Ascending aorta (tissue), 2 donors: ENCODE results near the gene FBXO21. TPM values are rescaled to one million over a fixed set of nuclear protein-coding genes. Genes with fewer than 3 reads are reported as not detected.
"Not testable (repeated sequence)": the region's sequence is repeated elsewhere in the genome, so short reads cannot be mapped to it uniquely, and the experiment has no call there.

Source experiments
- DNase-seq, 2 donors: peaks; one replicate each; pipeline ENCODE4 v3.0.0-alpha.2; 2019; ENCODE audit warnings: low spot score in 2 of 2
- H3K27ac ChIP-seq, 2 donors: fragments of 200-600 bp; sonication (generic); one replicate each; pipeline ENCODE4 v1.5.1; 2016 to 2017; ENCODE audit warnings: mild to moderate bottlenecking in 1 of 2
- H3K27me3 ChIP-seq: fragments of 200-600 bp; sonication (generic); one replicate; pipeline ENCODE4 v1.5.1; 2017
- H3K36me3 ChIP-seq, 2 donors: fragments of 200-600 bp; sonication (generic); one replicate each; pipeline ENCODE4 v1.5.1; 2016
- H3K4me1 ChIP-seq, 2 donors: fragments of 200-600 bp; sonication (generic); one replicate each; pipeline ENCODE4 v1.5.1; 2016 to 2017; ENCODE audit warnings: mild to moderate bottlenecking in 1 of 2
- H3K4me3 ChIP-seq, 2 donors: fragments of 200-600 bp; sonication (generic); one replicate each; pipeline ENCODE4 v1.5.1; 2016 to 2017; ENCODE audit warnings: mild to moderate bottlenecking in 1 of 2
- H3K9me3 ChIP-seq, 2 donors: fragments of 200-600 bp; sonication (generic); one replicate each; pipeline ENCODE4 v1.5.1; 2016
- CTCF ChIP-seq, 3 experiments: fragments of 200-600 bp in 2 of 3; fragments of 450-650 bp in 1 of 3; sonication (generic) in 2 of 3; IDR thresholded peaks; one replicate each; pipeline ENCODE4 v1.5.1; 2016 to 2019; ENCODE audit warnings: antibody characterized with exemption in 3 of 3, mild to moderate bottlenecking in 1 of 3, moderate library complexity in 1 of 3
- intact Hi-C: fragments of 100-400 bp; cut with DNase I; formaldehyde crosslinking; loops from one replicate; pipeline ENCODE4 v1.15.1; 2023
- total RNA-seq: library from RNA; depleted of rRNA; stranded (reverse); fragments of >200 nt; gene quantifications from one replicate; pipeline ENCODE4 v1.1.0, GENCODE V29; 2016

FBXO21 gene
- total RNA-seq, 1 donor from 2014 or later, result 35.9 TPM

GRCh38 chr12:117188121-117188665 is 2.1 kb downstream of the FBXO21 start:
- no peaks in the 10 kb centered on the region for H3K4me1 ChIP-seq
- intact Hi-C loops, result loop anchor here (10.0 kb wide), 1 partner anchor 453 kb away; the partner anchor contains the start of genes RNFT2 and SPRING1
- no peaks in the 10 kb centered on the region for H3K9me3 ChIP-seq
- H3K27me3 ChIP-seq, result no peaks in the 10 kb centered on the region
- no peak for DNase-seq
- no peak for TF ChIP-seq CTCF (IDR thresholded peaks at IDR 0.05)
- H3K27ac ChIP-seq, result no peak overlapping the region
- peaks cover 23 to 35% of the 10 kb centered on the region in 2 donors for H3K36me3 ChIP-seq
- no peak overlapping the region for H3K4me3 ChIP-seq

- H3K9me3 ChIP-seq, result no peaks in the 10 kb centered on the region
- DNase-seq, result no peak
- intact Hi-C loops, result loop anchor here (10.0 kb wide), 1 partner anchor 453 kb away; the partner anchor contains the start of genes RNFT2 and SPRING1
- H3K36me3 ChIP-seq, result peaks cover 28 to 42% of the 10 kb centered on the region in 2 donors
- no peaks in the 10 kb centered on the region for H3K4me1 ChIP-seq
- no peak overlapping the region for H3K27ac ChIP-seq
- TF ChIP-seq CTCF (IDR thresholded peaks at IDR 0.05), result no peak
- H3K4me3 ChIP-seq, result no peak overlapping the region
- H3K27me3 ChIP-seq, result no peaks in the 10 kb centered on the region
These were observed 2.8 kb downstream of the FBXO21 start for GRCh38 chr12:117187421-117187820.

DNA sequence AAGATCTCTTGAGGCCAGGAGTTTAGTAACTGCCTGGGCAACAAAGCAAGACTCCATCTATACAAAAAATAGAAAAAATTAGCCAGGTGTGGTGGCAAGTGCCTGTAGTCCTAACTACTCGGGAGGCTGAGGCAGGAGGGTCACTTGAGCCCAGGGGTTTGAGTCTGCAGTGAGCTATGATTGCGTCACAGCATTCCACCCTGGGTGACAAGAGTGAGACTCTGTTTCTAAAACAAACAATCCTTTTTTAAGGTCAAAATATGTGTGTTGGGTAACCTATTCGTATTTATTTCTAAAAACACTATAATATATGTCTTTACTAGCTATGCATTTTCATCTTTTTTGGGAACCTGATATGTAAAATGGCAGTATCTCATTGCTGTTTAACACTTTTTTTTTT is 7.4 kb downstream of the FBXO21 start:
- intact Hi-C loops, result loop anchor here (10.0 kb wide), 1 partner anchor 448 kb away; the partner anchor contains the start of genes RNFT2 and SPRING1
- Histone ChIP-seq H3K4me1 (no peaks in the 10 kb centered on the region), H3K36me3 (peaks cover 38 to 75% of the 10 kb centered on the region in 2 donors), H3K27me3 (no peaks in the 10 kb centered on the region), H3K27ac (no peak overlapping the region), H3K9me3 (peaks cover 0 to 9% of the 10 kb centered on the region in 2 donors), H3K4me3 (no peak overlapping the region)
- no peak for DNase-seq
- no peak for TF ChIP-seq CTCF (IDR thresholded peaks at IDR 0.05)

DNA sequence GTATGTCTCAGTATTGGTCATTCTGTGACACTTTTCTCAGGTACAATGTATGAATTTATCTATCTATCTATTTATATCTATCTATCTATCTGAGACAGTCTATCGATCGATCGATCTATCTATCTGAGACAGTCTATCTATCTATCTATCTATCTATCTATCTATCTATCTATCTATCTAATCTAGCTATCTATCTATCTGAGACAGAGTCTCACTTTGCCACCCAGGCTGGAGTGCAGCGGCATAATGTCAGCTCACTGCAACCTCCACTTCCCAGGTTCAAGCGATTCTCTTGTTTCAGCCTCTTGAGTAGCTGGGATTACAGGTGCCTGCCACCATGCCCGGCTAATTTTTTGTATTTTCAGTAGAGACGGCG is 8.8 kb downstream of the FBXO21 start:
- intact Hi-C loops, result loop anchor here (10.0 kb wide), 1 partner anchor 447 kb away; the partner anchor contains the start of genes RNFT2 and SPRING1
- not testable (repeated sequence) for H3K27me3 ChIP-seq, H3K4me1 ChIP-seq, DNase-seq, H3K9me3 ChIP-seq, H3K4me3 ChIP-seq, H3K27ac ChIP-seq
- peaks cover 43 to 82% of the 10 kb centered on the region in 2 donors for H3K36me3 ChIP-seq

DNA sequence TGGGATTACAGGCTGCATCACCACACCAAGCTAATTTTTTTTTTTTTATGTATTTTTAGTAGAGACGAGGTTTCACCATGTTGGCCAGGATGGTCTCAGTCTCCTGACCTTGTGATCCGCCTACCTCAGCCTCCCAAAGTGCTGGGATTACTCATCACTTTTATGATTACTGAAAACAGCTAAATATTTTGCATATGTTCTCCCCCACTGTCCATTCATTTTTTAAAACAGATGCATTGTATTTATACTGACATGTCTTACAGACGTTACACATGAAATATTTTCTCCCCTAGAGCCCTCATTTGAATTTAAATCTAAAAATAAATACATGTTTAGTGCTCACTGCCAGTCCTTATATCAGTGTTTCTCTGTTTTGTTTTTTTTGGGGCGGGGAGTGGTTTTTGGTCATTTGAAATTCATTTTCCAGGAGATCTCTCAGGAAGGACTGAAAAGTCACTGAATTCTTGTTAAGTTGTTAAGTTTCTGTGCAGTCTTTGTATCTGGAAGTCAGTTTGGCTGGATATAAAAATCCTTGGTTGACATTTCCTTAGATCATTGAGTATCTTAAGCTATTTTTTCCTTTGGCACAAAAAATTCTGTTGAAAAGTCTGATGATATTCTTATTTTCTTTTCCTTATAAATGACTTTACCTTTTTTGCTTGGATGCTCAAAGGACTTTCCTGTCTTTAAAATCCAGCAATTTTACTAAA is 9.4 kb downstream of the FBXO21 start:
- Histone ChIP-seq H3K9me3 (peaks cover 0 to 9% of the 10 kb centered on the region in 2 donors), H3K27ac (no peak overlapping the region), H3K36me3 (peaks cover 45 to 82% of the 10 kb centered on the region in 2 donors), H3K4me1 (no peaks in the 10 kb centered on the region), H3K4me3 (no peak overlapping the region), H3K27me3 (no peaks in the 10 kb centered on the region)
- TF ChIP-seq CTCF (IDR thresholded peaks at IDR 0.05), result no peak
- intact Hi-C loops, result loop anchor here (10.0 kb wide), 1 partner anchor 446 kb away; the partner anchor contains the start of genes RNFT2 and SPRING1
- DNase-seq, result no peak

GRCh38 chr12:117178745-117179144 is 11.5 kb downstream of the FBXO21 start:
- no peak for DNase-seq
- Histone ChIP-seq H3K36me3 (peaks cover 53 to 85% of the 10 kb centered on the region in 2 donors), H3K27me3 (no peaks in the 10 kb centered on the region), H3K27ac (no peak overlapping the region), H3K4me1 (no peaks in the 10 kb centered on the region), H3K9me3 (peaks cover 0 to 9% of the 10 kb centered on the region in 2 donors), H3K4me3 (no peak overlapping the region)
- intact Hi-C loops, result no loop called here
- no peak for TF ChIP-seq CTCF (IDR thresholded peaks at IDR 0.05)
